Activated CD4-positive, CD25-positive, alpha-beta regulatory T cell treated with anti-CD3 and anti-CD28 coated beads, Interleukin-2, amount 50 U/mL, for 24 hours (primary cell): ENCODE data around the gene RABGGTA.
"Not testable (repeated sequence)": the region's sequence is repeated elsewhere in the genome, so short reads cannot be mapped to it uniquely, and the experiment has no call there.

Experiments used
- ATAC-seq, 2 donors: fragments of 150-1000 bp; cut with Tn5 transposase; one replicate each; pipeline ENCODE4 v1.10.0; 2021; ENCODE audit warnings: mild to moderate bottlenecking in 1 of 2, moderate library complexity in 1 of 2

RABGGTA gene

DNA sequence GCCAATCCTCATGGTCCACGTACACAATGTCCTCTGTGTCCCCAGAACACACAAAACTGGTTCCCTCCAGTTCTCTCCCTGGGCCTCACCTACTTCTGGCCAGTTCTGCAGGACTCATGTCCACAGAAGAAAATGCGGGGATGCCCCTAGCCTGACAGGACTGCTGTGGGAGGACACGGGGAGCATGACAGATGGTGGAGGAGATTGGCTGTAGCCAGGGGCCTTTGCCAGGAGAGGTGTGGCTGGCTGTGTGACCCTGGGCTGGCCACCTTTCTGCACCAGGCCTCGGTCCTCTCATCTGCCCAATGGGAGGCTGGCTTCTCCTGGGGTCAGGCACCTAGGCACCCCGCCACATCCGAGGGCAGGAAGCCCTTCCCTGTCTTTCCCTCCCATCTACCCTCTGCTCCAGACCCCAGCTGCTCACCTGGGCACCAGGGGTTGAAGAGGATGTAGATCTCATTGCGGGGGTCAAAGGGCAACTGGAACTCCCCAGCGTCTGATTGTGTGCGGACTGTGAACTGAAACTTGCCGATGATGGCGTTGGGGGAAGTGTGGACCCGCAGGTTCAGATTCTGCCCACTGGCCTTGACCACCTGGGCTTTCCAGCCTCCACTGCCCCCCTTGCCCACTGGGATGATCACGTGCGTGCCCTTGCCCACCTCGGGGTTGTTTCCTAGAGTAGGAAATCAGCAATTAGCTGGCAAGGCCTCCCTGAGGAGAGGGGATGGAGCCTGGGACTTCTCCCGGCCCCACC is 11.2 kb downstream of the RABGGTA start:
- ATAC-seq, result no peak

DNA sequence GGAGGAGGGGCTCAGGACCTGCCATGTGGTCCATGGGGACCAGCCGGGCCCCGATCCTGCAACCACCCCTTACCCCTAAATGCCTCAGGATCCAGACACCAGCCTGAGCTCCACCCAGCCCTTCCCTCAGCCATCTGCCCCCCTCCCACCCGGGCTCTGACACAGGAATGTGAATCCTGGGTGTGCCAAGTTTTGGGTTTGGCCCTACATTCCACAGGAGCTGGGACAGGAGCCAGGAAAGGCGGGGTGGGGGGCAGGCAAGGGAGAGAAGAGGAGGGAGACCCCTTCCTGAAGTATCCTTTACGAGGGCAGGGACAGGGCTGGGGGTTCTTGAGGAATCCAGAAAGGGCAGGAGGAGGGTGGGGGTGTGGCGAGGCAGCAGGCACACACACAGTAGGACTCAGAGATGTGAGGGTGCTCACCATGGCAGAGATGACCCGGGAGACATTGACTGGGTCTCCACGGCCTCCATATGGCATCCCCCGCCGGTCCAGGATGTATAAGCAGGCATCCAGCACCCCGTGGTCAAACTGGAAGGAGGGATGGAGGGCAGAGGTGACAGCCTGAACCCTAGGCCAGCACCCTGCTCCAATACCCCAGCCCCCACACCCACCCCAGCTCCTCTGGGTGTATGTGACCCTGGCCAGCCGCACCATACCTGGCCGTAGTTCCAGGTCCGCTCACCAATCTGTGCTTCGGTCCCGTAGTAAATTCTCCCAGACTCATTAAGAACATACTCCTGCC is 11.9 kb downstream of the RABGGTA start:
- no peak for ATAC-seq

DNA sequence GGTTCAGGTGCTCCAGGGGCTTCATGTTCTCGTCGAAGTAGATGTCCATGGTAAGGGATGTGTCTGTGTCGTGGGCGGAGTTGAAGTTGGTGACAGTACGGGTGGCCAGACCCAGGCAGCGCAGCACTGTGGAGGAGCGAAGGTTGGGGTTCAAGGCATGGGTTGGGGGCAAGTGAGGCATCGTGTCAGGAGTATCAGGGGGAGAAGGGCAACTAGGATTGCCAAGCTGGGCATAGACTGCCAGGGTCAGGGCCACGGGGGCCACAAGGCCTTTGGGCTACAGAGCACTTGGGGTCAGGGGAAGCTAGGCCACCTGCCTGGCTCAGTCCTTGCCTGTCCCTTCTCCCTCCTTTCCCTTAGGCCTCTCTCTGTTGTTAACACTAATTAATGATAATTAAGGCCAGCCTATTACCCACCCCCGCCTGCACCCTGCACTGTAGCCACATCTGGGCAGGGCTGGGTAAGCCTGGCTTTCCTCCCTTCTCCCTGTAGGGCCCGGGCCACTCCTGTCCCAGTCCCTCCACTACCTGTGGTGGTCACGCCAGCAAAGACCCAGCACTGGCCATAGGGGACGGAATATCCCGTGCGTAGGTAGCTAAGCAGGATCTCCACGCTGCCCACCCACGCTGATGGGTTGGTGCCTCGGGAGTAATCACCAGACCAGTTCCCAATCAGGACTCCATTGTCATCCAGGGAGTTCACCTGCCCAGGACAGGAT is 12.7 kb downstream of the RABGGTA start:
- ATAC-seq, result no peak

DNA sequence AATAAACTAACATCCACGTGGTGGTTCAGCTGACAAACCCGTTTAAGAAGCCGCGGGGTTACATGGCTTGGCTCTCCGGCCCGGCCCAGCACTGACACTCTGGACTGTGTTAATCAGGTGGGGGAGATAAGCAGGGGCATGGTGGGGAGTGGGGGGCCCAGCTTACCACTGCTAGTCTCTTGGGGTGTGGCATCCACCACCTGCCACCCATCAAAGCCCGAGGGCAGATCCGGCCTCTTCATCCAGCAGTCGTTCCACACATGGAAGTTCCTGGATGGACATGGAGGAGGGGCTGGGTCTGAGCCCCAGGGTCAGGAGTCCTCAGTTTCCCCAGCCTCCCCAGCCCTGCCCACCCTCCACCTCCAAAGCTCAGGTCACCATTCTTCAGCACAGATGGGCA is 13.3 kb downstream of the RABGGTA start:
- no peak for ATAC-seq

DNA sequence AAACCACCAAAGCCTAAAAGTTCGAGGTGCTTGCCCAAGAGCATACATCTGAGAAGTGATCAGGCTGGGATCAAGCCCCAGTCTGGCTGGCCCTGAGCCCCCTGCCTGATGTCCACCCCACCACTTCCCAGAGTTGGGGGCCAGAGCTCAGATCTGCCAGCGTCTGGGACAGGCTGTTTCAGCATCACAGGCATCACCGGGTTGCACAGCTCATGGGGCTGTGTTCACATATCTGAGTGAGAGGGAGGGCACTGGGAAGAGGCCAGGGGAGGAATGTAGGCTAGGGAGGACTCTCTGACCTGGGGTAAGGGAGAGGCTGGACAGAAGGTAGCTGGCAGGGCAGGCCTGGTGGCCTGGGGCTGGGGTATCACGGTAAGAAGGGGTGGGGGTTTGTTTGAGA is 14.4 kb downstream of the RABGGTA start:
- ATAC-seq, result no peak

DNA sequence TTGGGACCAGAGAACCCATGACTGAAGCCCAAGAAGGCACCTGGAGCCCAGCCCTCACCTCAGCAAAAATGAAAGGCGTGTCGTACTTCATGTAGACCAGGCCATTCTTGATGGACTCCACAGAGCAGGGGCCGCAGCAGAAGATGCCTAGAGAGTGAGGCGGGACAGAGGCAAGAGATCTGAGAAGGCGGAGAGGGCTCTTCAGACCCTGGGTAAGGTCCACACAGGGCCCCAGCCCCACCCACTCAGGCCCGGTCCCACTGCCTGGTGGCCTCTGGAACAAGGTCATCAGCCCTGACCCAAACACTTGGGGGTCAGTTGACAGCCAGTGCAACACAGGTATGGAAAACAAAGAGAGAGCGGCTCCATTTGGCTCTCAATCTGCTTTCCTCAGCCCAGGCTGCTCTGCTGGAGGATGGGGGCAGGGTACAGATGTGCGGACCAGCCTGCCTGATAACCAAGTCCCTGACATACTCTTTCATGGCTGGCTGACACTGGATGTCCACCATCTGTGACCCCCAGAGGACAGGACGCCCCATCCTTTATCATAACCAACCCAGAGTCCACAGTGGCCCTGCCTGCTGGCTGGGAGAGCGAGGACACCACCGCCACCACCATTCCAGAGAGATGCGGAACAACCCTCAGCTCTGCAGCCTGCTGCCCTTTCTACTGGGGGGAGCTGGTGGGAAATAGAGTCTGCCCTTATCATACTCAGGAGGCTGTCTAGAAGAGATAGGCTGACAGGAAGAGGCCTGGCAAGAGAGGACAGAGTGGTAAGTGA is 15.3 kb downstream of the RABGGTA start:
- no peak for ATAC-seq

DNA sequence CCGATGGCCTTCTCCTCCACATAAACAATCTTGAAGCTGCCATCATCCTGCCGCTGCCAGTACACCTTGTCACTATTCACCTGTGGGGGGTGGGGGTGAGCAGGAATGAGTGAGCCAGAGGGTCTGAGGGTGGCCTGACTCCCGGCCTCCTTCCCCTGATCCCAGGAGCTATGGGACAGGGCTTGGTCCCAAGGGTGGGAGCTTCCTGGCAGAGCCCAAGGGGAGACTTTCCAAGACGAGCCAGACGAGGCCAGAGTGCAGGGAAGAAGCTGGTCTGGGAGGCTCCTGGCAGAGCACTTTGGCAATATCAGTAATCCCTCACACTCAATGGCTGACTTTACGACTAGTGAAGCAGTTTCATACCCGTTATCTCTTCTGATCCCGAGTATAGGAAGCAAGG is 16.0 kb downstream of the RABGGTA start:
- ATAC-seq, result no peak

DNA sequence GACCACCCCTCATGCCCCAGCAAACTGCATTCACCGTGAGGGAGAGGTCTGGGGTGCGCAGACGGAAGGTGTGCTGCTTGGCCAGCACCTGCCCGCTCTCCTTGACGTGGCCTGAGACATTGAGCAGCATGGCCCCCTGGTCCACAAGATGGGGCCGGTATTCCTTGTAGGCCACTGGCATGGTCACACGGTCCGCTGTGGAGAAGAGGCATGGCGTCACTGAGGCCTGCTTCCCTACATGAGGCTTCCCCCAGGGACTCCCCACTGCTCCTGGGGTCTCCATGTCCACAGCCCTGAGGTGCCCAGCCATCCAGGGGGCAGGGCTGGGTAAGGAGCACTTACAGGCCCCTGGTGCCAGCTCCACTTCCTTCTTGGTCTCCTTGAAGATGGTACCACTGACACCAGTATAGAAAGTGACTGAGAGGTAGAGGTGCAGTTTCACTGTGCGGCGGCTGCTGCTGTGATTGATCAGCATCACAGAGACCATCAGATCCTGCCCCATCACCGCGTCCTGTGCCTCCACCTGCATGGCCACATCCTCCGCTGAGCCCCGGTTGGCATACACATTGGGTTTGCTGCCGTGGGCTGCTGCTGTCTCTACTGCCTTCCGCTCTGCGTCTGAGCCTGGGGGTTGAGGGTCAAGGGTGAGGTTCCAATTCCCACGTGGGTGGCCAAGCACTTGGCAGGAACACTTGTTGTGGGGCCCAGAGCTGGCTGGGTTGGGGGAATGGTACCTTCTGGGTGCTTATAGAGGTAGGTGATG is 16.6 kb downstream of the RABGGTA start:
- ATAC-seq, result no peak

DNA sequence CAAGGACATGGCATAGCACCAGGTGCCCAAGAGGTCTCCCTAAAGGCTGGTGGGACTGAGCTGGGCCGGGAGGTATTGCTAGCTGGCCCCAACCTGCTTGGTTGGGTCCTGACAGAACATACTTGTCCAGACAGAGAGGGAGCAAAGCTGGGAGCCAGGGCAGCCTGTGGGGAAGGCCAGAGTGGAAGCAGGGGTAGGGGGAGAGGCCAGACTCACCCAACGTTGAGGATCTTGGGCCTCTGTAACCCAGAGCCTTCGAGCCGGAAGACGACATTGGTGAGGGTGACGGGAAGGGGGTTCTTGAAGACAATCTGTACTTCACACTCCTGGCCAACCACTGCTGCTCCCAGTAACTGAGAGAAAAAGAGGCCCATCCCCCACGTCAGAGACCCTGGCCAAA is 17.5 kb downstream of the RABGGTA start:
- ATAC-seq, result no peak

DNA sequence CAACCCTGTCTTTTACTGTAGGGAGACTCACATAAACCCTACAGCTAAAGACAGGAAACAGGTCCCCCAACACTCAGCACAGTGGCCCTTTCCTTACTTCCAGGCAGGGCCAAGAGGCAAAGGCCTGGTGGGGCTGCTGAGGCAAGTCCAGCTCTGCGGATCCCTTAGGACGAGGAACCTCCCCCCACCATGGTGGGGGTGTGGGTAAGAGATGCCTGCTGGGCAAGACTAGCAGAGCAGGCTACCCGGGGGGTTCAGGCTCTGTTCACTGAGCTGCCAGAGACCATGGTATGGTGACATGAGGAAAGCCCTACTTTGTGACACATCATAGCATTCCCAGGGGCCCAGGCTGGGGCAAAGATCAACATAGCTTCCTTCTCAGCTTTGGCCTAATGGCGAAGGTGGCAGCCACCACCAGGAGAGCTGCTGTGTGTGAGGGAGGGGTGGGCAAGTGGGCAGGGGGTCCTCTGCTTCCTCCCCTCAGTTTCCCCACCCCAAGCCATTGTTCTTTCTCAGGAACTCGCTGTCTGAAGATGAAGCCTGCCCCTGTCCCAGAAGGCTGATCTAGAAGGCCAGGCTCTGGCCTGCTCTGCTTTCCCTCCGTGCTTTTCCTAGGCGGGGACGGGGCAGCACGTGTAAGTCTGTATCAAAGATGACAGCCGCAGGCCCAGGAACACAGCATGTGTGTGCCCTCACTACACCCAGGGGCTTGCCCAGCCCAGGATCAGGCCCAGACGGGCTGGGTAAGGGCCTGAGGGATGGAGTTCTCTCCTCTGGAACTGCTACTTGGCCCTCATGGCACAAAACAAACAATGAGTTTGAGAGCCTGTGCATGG is 18.9 kb downstream of the RABGGTA start:
- ATAC-seq, result no peak

DNA sequence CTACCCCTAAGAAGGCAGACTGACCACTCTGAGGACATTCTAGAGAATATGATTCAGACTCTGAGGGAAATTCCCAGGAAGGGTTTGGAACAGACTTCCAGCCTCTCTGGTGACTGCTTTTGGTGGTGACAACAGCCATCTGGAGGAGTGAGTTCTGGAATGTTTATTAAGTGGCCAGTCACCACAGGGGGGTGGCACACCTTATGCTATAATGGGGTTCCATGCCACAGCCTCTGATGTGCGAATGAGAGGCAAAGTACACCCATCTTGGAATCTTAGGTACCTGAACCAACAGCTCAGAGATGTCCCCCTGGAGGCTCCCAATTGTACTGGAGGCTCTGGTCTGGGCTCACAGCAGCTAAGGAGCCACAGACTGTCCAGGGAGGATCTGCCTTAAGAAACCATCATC is 19.5 kb downstream of the RABGGTA start:
- ATAC-seq, result no peak

DNA sequence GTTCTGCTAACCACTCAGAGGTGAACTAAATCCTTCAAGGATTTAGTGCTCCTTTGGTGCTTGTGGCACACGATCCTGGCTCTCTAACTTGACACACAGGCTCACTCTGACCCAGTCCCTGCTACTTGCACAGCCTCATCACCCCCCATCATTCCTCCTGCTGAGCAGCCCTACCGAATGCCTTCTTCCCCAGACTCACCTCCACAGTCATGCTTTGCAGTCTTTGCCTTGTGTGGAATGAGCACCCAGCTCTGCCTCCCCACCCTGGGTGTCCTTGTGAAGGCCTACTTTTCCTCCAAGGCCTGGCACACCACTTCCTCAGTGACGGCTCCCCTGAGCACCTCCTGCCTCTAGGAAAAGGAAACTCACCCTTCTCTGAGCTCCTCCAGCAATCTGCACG is 21.0 kb downstream of the RABGGTA start:
- no peak for ATAC-seq

DNA sequence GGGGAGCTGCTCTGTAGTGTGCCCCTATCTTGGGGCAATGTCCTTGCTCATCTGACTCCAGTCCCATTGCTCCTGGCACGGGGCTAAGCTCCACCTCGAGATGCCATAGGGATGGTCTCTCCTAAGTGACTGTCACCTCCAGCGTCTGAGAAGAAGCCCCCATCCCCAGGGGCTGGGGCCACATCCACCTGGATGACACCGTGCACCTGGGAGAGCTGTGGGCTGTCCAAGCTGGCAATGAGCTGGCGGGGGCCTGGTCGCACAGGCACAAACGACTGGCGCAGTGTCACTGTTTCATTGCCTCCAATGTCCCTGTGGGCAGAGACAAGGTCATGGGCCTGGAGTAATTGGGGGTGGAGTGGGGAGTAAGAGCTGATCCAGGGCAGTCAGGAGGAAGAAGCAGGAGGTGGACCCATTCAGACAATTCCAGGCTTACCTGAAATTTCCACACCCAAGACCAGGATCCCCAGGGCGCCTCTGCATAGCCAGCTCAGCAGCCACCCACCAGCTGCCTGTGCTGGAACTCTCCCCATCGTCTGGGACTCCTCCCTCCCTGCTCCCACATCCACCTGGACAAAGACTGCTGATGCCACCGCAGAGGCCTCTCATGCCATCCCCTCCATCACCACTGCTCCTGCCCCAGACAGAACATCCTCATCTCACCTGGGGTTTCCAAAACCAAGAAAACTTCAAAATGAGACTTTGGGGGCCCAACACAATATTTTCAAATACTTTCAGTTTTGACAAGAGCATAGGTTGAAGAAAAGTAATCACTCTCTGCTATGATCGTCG is 22.0 kb downstream of the RABGGTA start:
- no peak for ATAC-seq

DNA sequence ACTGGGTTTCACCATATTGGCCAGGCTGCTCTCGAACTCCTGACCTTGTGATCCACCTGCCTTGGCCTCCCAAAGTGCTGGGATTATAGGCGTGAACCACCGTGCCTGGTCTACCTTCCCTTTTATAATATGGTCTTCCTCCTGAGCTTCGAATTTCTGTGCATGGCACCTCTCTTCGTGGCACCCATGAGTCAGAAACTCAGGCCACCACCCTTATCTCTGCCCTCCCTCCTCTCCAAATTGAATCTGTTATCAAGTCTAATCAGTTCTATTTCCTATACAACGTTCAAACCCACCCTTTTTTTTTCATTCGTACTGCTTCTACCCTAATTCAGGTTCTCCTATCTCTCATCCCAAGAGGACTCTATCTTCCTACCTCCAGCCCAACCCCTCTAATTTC is 24.0 kb downstream of the RABGGTA start:
- no peak for ATAC-seq

DNA sequence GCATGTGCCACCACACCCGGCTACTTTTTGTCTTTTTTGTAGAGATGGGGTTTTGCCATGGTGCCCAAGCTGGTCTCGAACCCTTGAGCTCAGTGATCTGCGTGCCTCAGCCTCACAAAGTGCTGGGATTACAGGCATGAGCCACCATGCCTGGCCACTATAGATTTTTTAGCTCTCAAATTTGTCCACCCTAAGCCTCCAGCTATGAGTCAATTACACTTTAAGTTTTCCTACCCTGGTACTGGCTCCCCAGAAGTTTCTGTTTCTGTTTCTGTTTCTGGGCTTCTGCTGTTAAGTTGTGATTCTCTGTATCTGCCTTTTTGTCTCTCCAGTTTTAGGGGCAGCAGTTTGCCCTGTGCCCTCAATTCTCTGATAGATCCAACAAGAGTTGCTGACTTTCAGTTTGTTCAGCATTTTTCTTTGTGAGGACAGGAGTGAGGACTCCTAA is 24.6 kb downstream of the RABGGTA start:
- peak; percentile 10 to 25 for ATAC-seq

DNA sequence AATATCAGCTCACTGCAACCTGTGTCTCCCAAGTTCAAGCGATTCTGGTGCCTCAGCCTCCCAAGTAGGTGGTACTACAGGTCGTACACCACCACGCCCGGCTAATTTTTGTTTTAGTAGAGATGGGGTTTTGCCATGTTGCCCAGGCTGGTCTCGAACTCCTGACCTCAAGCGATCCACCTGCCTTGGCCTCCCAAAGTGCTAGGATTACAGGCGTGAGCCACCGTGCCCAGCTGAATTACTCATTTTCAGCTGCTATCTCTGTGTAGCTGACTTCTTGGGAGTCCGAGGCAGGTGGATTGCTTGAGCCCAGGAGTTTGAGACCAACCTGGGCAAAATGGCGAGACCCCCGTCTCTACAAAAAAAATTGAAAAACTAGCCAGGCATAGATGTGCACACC is 26.0 kb downstream of the RABGGTA start:
- not testable (repeated sequence) for ATAC-seq

DNA sequence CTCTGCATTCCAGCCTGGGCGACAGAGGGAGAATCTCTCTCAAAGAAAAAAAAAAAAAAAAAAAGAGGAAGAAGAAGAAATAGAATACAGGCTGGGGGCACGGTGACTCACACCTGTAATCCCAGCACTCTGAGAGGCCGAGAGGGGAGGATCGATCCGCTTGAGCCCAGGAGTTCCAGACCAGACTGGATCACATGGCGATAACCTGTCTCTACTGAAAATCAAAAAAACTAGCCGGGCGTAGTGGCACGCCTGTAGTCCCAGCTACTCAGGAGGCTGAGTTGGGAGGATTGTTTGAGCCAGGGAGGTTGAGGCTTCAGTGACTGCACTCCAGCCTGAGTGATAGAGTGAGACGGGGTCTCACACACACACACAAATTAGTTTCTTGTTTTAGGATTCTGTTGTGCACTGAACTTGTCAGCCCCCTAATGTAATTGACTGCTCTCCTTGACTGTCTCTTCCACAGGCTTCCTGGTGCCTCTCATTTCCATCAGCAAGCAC is 28.0 kb downstream of the RABGGTA start:
- ATAC-seq, result no peak

DNA sequence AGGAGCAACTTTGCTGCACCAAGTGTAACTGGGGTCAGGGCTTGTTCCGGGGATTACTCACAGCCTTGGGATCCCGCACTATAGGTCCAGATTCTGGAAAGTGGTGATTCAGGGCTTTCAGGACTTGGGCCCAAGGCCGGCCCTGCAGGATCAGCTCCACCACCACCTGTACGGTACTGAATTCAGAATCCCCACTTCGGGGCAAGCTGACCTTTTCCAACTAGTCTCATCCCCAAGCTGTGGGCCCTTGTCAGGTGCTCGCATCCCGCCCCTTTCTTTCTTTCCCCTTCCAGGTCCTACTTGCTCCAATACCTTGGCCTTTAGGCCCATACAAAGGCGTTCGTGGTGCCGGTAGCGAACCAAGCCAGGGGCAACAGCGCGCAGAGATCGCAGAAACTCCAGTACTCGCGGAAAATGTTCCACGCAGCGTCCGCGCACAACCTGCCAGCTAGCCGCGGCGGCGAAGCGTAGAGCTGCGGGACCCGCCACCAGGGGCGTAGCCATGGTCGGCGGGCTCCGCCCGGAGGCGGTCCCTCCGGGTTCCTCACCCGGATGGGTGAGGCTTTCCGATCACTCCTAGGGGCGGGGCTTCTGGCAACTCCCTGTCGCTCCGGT is 29.5 kb downstream of the RABGGTA start:
- ATAC-seq, result peak; percentile 79 to 84

DNA sequence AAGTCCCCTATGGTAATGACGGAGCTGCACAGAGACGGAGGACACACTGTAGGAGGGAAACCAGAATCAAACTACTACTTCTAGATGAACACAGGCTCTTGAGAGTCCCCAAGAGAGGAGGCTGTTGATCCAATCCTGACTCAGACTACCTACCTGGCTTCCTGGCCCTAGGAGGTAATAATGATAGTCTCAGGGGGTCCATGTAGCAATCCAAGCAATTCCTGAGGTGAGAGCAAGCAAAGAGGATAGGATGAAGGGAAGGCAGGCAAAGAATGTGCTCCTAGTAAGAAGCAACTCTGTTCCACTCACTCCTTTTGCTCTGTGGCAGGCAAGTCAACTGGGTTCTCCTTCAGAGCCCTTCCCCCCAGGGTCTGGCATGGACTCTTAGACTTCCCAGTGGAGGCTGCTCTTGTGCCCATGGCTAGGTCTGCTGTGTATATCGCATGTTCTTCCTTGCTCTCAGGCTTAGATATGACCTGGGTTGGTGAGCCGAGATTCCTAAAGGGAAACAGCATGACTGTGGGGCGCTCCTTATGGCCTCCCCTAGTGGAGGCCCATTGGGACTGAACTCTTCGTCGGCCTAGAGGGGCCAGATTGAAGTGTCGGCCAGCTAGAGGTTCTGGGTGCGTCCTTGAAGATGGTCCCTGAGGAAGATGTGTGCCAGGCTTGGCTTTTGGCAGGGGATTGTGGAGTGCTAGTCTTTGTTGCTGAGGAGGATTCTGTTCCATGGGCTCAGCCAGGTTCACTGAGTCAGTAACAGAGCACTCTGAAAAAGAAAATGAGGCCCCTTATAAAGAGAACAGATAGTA is 31.1 kb downstream of the RABGGTA start:
- ATAC-seq, result no peak
